ENCODE data around the gene FBXO8. TPM values are rescaled to one million over a fixed set of nuclear protein-coding genes. Genes with fewer than 3 reads are reported as not detected.
"Not testable (repeated sequence)": the region's sequence is repeated elsewhere in the genome, so short reads cannot be mapped to it uniquely, and the experiment has no call there.

FBXO8 gene
- total and polyA plus RNA-seq, 2 donors = 25.6 to 33.0 TPM

GRCh38 chr4:174316954-174317353 is 33.5 kb upstream of the FBXO8 start:
- no peak for DNase-seq (ENCODE audit: low read depth in 6 of 9, low spot score in 9 of 9)
- no peak overlapping the region for H3K27ac ChIP-seq (ENCODE audit: low read depth in 1 of 2, low read length in 1 of 2)
- H3K27me3 ChIP-seq (ENCODE audit: control insufficient read depth in 2 of 2, insufficient read depth in 1 of 2, low read length in 1 of 2) = no peaks in the 10 kb centered on the region
- peaks cover 3 to 15% of the 10 kb centered on the region in 2 donors for H3K36me3 ChIP-seq (ENCODE audit: control insufficient read depth in 2 of 2, insufficient read depth in 2 of 2, low read length in 1 of 2)
- H3K9me3 ChIP-seq (ENCODE audit: control insufficient read depth in 2 of 2, insufficient read depth in 1 of 2, low read length in 1 of 2) = no peaks in the 10 kb centered on the region
- H3K4me3 ChIP-seq (ENCODE audit: low read length in 2 of 2) = no peak overlapping the region
- WGBS = 73% methylated on average over 2 of the region's 2 CpGs
- H3K4me1 ChIP-seq (ENCODE audit: control insufficient read depth in 2 of 2, insufficient read depth in 2 of 2, low read length in 2 of 2) = no peaks in the 10 kb centered on the region

GRCh38 chr4:174316546-174316945 is 33.1 kb upstream of the FBXO8 start:
- no peaks in the 10 kb centered on the region for H3K27me3 ChIP-seq (ENCODE audit: control insufficient read depth in 2 of 2, insufficient read depth in 1 of 2, low read length in 1 of 2)
- 96% methylated on average over 1 of the region's 1 CpG for WGBS
- H3K36me3 ChIP-seq (ENCODE audit: control insufficient read depth in 2 of 2, insufficient read depth in 2 of 2, low read length in 1 of 2) = peaks cover 3 to 19% of the 10 kb centered on the region in 2 donors

GRCh38 chr4:174314770-174315169 is 31.3 kb upstream of the FBXO8 start:
- no peaks in the 10 kb centered on the region for H3K9me3 ChIP-seq (ENCODE audit: control insufficient read depth in 2 of 2, insufficient read depth in 1 of 2, low read length in 1 of 2)
- no peaks in the 10 kb centered on the region for H3K4me1 ChIP-seq (ENCODE audit: control insufficient read depth in 2 of 2, insufficient read depth in 2 of 2, low read length in 2 of 2)
- peaks cover 3 to 19% of the 10 kb centered on the region in 2 donors for H3K36me3 ChIP-seq (ENCODE audit: control insufficient read depth in 2 of 2, insufficient read depth in 2 of 2, low read length in 1 of 2)
- WGBS = 96% methylated on average over 3 of the region's 3 CpGs
- H3K27ac ChIP-seq (ENCODE audit: low read depth in 1 of 2, low read length in 1 of 2) = no peak overlapping the region
- no peak for DNase-seq (ENCODE audit: low read depth in 6 of 9, low spot score in 9 of 9)
- no peaks in the 10 kb centered on the region for H3K27me3 ChIP-seq (ENCODE audit: control insufficient read depth in 2 of 2, insufficient read depth in 1 of 2, low read length in 1 of 2)
- H3K4me3 ChIP-seq (ENCODE audit: low read length in 2 of 2) = no peak overlapping the region

More at GRCh38 chr4:174316546-174316945, 33.1 kb upstream of the FBXO8 start:
- Histone ChIP-seq H3K4me1 (ENCODE audit: control insufficient read depth in 2 of 2, insufficient read depth in 2 of 2, low read length in 2 of 2) (no peaks in the 10 kb centered on the region), H3K9me3 (ENCODE audit: control insufficient read depth in 2 of 2, insufficient read depth in 1 of 2, low read length in 1 of 2) (no peaks in the 10 kb centered on the region), H3K4me3 (ENCODE audit: low read length in 2 of 2) (no peak overlapping the region), H3K27ac (ENCODE audit: low read depth in 1 of 2, low read length in 1 of 2) (no peak overlapping the region)
- DNase-seq (ENCODE audit: low read depth in 6 of 9, low spot score in 9 of 9) = no peak

- Histone ChIP-seq H3K27me3 (ENCODE audit: control insufficient read depth in 2 of 2, insufficient read depth in 1 of 2, low read length in 1 of 2) (no peaks in the 10 kb centered on the region), H3K9me3 (ENCODE audit: control insufficient read depth in 2 of 2, insufficient read depth in 1 of 2, low read length in 1 of 2) (no peaks in the 10 kb centered on the region), H3K27ac (ENCODE audit: low read depth in 1 of 2, low read length in 1 of 2) (no peak overlapping the region), H3K4me3 (ENCODE audit: low read length in 2 of 2) (no peak overlapping the region), H3K4me1 (ENCODE audit: control insufficient read depth in 2 of 2, insufficient read depth in 2 of 2, low read length in 2 of 2) (no peaks in the 10 kb centered on the region), H3K36me3 (ENCODE audit: control insufficient read depth in 2 of 2, insufficient read depth in 2 of 2, low read length in 1 of 2) (peaks cover 3 to 23% of the 10 kb centered on the region in 2 donors)
- WGBS = 97% methylated on average over 3 of the region's 3 CpGs
- DNase-seq (ENCODE audit: low read depth in 6 of 9, low spot score in 9 of 9) = no peak
These were observed 30.8 kb upstream of the FBXO8 start for GRCh38 chr4:174314274-174314673.

GRCh38 chr4:174312993-174313392 is 29.5 kb upstream of the FBXO8 start:
- peaks cover 0 to 28% of the 10 kb centered on the region in 2 donors for H3K36me3 ChIP-seq (ENCODE audit: control insufficient read depth in 2 of 2, insufficient read depth in 2 of 2, low read length in 1 of 2)
- no peaks in the 10 kb centered on the region for H3K4me1 ChIP-seq (ENCODE audit: control insufficient read depth in 2 of 2, insufficient read depth in 2 of 2, low read length in 2 of 2)
- H3K9me3 ChIP-seq (ENCODE audit: control insufficient read depth in 2 of 2, insufficient read depth in 1 of 2, low read length in 1 of 2) = no peaks in the 10 kb centered on the region

GRCh38 chr4:174307694-174308093 is 24.2 kb upstream of the FBXO8 start:
- Histone ChIP-seq H3K4me3 (ENCODE audit: low read length in 2 of 2) (no peak overlapping the region), H3K4me1 (ENCODE audit: control insufficient read depth in 2 of 2, insufficient read depth in 2 of 2, low read length in 2 of 2) (no peaks in the 10 kb centered on the region), H3K36me3 (ENCODE audit: control insufficient read depth in 2 of 2, insufficient read depth in 2 of 2, low read length in 1 of 2) (peaks cover 3 to 34% of the 10 kb centered on the region in 2 donors), H3K27ac (ENCODE audit: low read depth in 1 of 2, low read length in 1 of 2) (no peak overlapping the region), H3K9me3 (ENCODE audit: control insufficient read depth in 2 of 2, insufficient read depth in 1 of 2, low read length in 1 of 2) (no peaks in the 10 kb centered on the region), H3K27me3 (ENCODE audit: control insufficient read depth in 2 of 2, insufficient read depth in 1 of 2, low read length in 1 of 2) (no peaks in the 10 kb centered on the region)
- DNase-seq (ENCODE audit: low read depth in 6 of 9, low spot score in 9 of 9) = no peak
- WGBS = 87% methylated on average over 4 of the region's 4 CpGs

More at GRCh38 chr4:174312993-174313392, 29.5 kb upstream of the FBXO8 start:
- Histone ChIP-seq H3K27ac (ENCODE audit: low read depth in 1 of 2, low read length in 1 of 2) (no peak overlapping the region), H3K4me3 (ENCODE audit: low read length in 2 of 2) (no peak overlapping the region), H3K27me3 (ENCODE audit: control insufficient read depth in 2 of 2, insufficient read depth in 1 of 2, low read length in 1 of 2) (no peaks in the 10 kb centered on the region)
- WGBS = 94% methylated on average over 3 of the region's 3 CpGs
- no peak for DNase-seq (ENCODE audit: low read depth in 6 of 9, low spot score in 9 of 9)

GRCh38 chr4:174305961-174306360 is 22.5 kb upstream of the FBXO8 start:
- whole genome bisulfite sequencing = 99% methylated on average over 3 of the region's 3 CpGs
- Histone ChIP-seq H3K27ac (ENCODE audit: low read depth in 1 of 2, low read length in 1 of 2) (no peak overlapping the region), H3K27me3 (ENCODE audit: control insufficient read depth in 2 of 2, insufficient read depth in 1 of 2, low read length in 1 of 2) (no peaks in the 10 kb centered on the region), H3K36me3 (ENCODE audit: control insufficient read depth in 2 of 2, insufficient read depth in 2 of 2, low read length in 1 of 2) (peaks cover 3 to 24% of the 10 kb centered on the region in 2 donors), H3K9me3 (ENCODE audit: control insufficient read depth in 2 of 2, insufficient read depth in 1 of 2, low read length in 1 of 2) (no peaks in the 10 kb centered on the region), H3K4me3 (ENCODE audit: low read length in 2 of 2) (no peak overlapping the region), H3K4me1 (ENCODE audit: control insufficient read depth in 2 of 2, insufficient read depth in 2 of 2, low read length in 2 of 2) (no peaks in the 10 kb centered on the region)
- DNase-seq (ENCODE audit: low read depth in 6 of 9, low spot score in 9 of 9) = no peak

- WGBS = 99% methylated on average over 1 of the region's 1 CpG
- peaks cover 3 to 27% of the 10 kb centered on the region in 2 donors for H3K36me3 ChIP-seq (ENCODE audit: control insufficient read depth in 2 of 2, insufficient read depth in 2 of 2, low read length in 1 of 2)
- no peak for DNase-seq (ENCODE audit: low read depth in 6 of 9, low spot score in 9 of 9)
- no peaks in the 10 kb centered on the region for H3K27me3 ChIP-seq (ENCODE audit: control insufficient read depth in 2 of 2, insufficient read depth in 1 of 2, low read length in 1 of 2)
- H3K9me3 ChIP-seq (ENCODE audit: control insufficient read depth in 2 of 2, insufficient read depth in 1 of 2, low read length in 1 of 2) = no peaks in the 10 kb centered on the region
- H3K4me1 ChIP-seq (ENCODE audit: control insufficient read depth in 2 of 2, insufficient read depth in 2 of 2, low read length in 2 of 2) = no peaks in the 10 kb centered on the region
- H3K4me3 ChIP-seq (ENCODE audit: low read length in 2 of 2) = no peak overlapping the region
- H3K27ac ChIP-seq (ENCODE audit: low read depth in 1 of 2, low read length in 1 of 2) = no peak overlapping the region
These were observed 21.2 kb upstream of the FBXO8 start for GRCh38 chr4:174304664-174305063.

- DNase-seq (ENCODE audit: low read depth in 6 of 9, low spot score in 9 of 9) = no peak
- no peak overlapping the region for H3K4me3 ChIP-seq (ENCODE audit: low read length in 2 of 2)
- 99% methylated on average over 1 of the region's 1 CpG for WGBS
- no peaks in the 10 kb centered on the region for H3K27me3 ChIP-seq (ENCODE audit: control insufficient read depth in 2 of 2, insufficient read depth in 1 of 2, low read length in 1 of 2)
- H3K9me3 ChIP-seq (ENCODE audit: control insufficient read depth in 2 of 2, insufficient read depth in 1 of 2, low read length in 1 of 2) = no peaks in the 10 kb centered on the region
- no peak overlapping the region for H3K27ac ChIP-seq (ENCODE audit: low read depth in 1 of 2, low read length in 1 of 2)
- H3K36me3 ChIP-seq (ENCODE audit: control insufficient read depth in 2 of 2, insufficient read depth in 2 of 2, low read length in 1 of 2) = peaks cover 3 to 21% of the 10 kb centered on the region in 2 donors
- H3K4me1 ChIP-seq (ENCODE audit: control insufficient read depth in 2 of 2, insufficient read depth in 2 of 2, low read length in 2 of 2) = no peaks in the 10 kb centered on the region
These were observed 20.2 kb upstream of the FBXO8 start for GRCh38 chr4:174303687-174304086.

- not testable (repeated sequence) for DNase-seq (ENCODE audit: low read depth in 6 of 9, low spot score in 9 of 9); H3K27ac ChIP-seq (ENCODE audit: low read depth in 1 of 2, low read length in 1 of 2); H3K27me3 ChIP-seq (ENCODE audit: control insufficient read depth in 2 of 2, insufficient read depth in 1 of 2, low read length in 1 of 2); H3K4me1 ChIP-seq (ENCODE audit: control insufficient read depth in 2 of 2, insufficient read depth in 2 of 2, low read length in 2 of 2); H3K4me3 ChIP-seq (ENCODE audit: low read length in 2 of 2)
- H3K36me3 ChIP-seq (ENCODE audit: control insufficient read depth in 2 of 2, insufficient read depth in 2 of 2, low read length in 1 of 2) = peaks cover 5 to 12% of the 10 kb centered on the region in 2 donors
- H3K9me3 ChIP-seq (ENCODE audit: control insufficient read depth in 2 of 2, insufficient read depth in 1 of 2, low read length in 1 of 2) = peaks cover 0 to 12% of the 10 kb centered on the region in 2 donors
- WGBS = 98% methylated on average over 24 of the region's 27 CpGs
These were observed 11.7 kb upstream of the FBXO8 start for GRCh38 chr4:174295142-174295541.
